Measurements from ENCODE around the gene RNF220. TPM values are rescaled to one million over a fixed set of nuclear protein-coding genes. Genes with fewer than 3 reads are reported as not detected.

RNF220 gene
- total and polyA plus RNA-seq, 8 donors, result 50.8 to 108 (median 91.3) TPM

GRCh38 chr1:44610527-44611148 lies 205.6 kb downstream of the RNF220 start:
- Histone ChIP-seq H3K27me3 (peaks cover 0 to 9% of the 10 kb centered on the region in 2 donors), H3K36me3 (no peaks in the 10 kb centered on the region), H3K9me3 (no peaks in the 10 kb centered on the region), H3K4me1 (no peaks in the 10 kb centered on the region), H3K27ac (no peak overlapping the region), H3K4me3 (no peak overlapping the region)
- DNase-seq, result no peak
- intact Hi-C loops (cut with DNase I), result no loop called here
- no peak for TF ChIP-seq CTCF (IDR thresholded peaks at IDR 0.05)
- ATAC-seq, result no peak

- Histone ChIP-seq H3K27me3 (peaks cover 0 to 13% of the 10 kb centered on the region in 2 donors), H3K4me3 (no peak overlapping the region), H3K36me3 (no peaks in the 10 kb centered on the region), H3K27ac (no peak overlapping the region), H3K4me1 (no peaks in the 10 kb centered on the region), H3K9me3 (no peaks in the 10 kb centered on the region)
- ATAC-seq (no peak), DNase-seq (no peak)
- intact Hi-C loops (cut with DNase I), result no loop called here
- TF ChIP-seq CTCF (IDR thresholded peaks at IDR 0.05), result no peak
Measured at GRCh38 chr1:44611419-44611818, 206.4 kb downstream of the RNF220 start.

- intact Hi-C loops (cut with DNase I), result no loop called here
- H3K36me3 ChIP-seq, result no peaks in the 10 kb centered on the region
Measured at GRCh38 chr1:44611866-44612265, 206.8 kb downstream of the RNF220 start.

GRCh38 chr1:44613941-44614340 lies 208.9 kb downstream of the RNF220 start:
- H3K27me3 ChIP-seq, result peaks cover 2 to 27% of the 10 kb centered on the region in 2 donors
- no peak overlapping the region for H3K27ac ChIP-seq
- H3K4me1 ChIP-seq, result no peaks in the 10 kb centered on the region
- DNase-seq (no peak), ATAC-seq (no peak)
- no peaks in the 10 kb centered on the region for H3K36me3 ChIP-seq
- H3K4me3 ChIP-seq, result no peak overlapping the region
- H3K9me3 ChIP-seq, result no peaks in the 10 kb centered on the region
- no peak for TF ChIP-seq CTCF (IDR thresholded peaks at IDR 0.05)
- intact Hi-C loops (cut with DNase I), result no loop called here

More at GRCh38 chr1:44611866-44612265, 206.8 kb downstream of the RNF220 start:
- Histone ChIP-seq H3K4me1 (no peaks in the 10 kb centered on the region), H3K9me3 (no peaks in the 10 kb centered on the region), H3K27me3 (peaks cover 2 to 17% of the 10 kb centered on the region in 2 donors), H3K27ac (no peak overlapping the region), H3K4me3 (no peak overlapping the region)
- DNase-seq (no peak), ATAC-seq (no peak)
- no peak for TF ChIP-seq CTCF (IDR thresholded peaks at IDR 0.05)

GRCh38 chr1:44616284-44616990 lies 211.4 kb downstream of the RNF220 start:
- no peaks in the 10 kb centered on the region for H3K9me3 ChIP-seq
- H3K4me3 ChIP-seq, result no peak overlapping the region
- DNase-seq (no peak), ATAC-seq (no peak)
- peaks cover 2 to 18% of the 10 kb centered on the region in 2 donors for H3K27me3 ChIP-seq
- H3K27ac ChIP-seq, result no peak overlapping the region
- H3K36me3 ChIP-seq, result no peaks in the 10 kb centered on the region
- TF ChIP-seq CTCF (IDR thresholded peaks at IDR 0.05), result no peak
- H3K4me1 ChIP-seq, result no peaks in the 10 kb centered on the region
- intact Hi-C loops (cut with DNase I), result no loop called here
